Activated T-cell treated with anti-CD3 and anti-CD28 coated beads, Interleukin-2, amount 50 U/mL, for 72 hours (primary cell): ENCODE data around the gene NRIP3. TPM values are rescaled to one million over a fixed set of nuclear protein-coding genes. Genes with fewer than 3 reads are reported as not detected.
"Not testable (repeated sequence)": the region's sequence is repeated elsewhere in the genome, so short reads cannot be mapped to it uniquely, and the experiment has no call there.

Source experiments
- ATAC-seq, 2 donors: fragments of 150-1000 bp; cut with Tn5 transposase; replicated peaks in 1 of 2; 2 replicates each; pipeline ENCODE4 v1.10.0; 2021; ENCODE audit warnings: moderate library complexity in 2 of 2, mild to moderate bottlenecking in 1 of 2
- DNase-seq, 2 donors: peaks; one replicate each; pipeline ENCODE4 v3.0.0; 2021 to 2022; ENCODE audit warnings: mixed read lengths in 1 of 2
- H3K27ac Mint-ChIP-seq: one replicate; pipeline ENCODE4 v1.8.0; 2022; ENCODE audit warnings: mild to moderate bottlenecking, moderate library complexity, mixed read lengths
- H3K27me3 Mint-ChIP-seq: one replicate; pipeline ENCODE4 v1.8.0; 2022; ENCODE audit warnings: low read depth, mixed read lengths
- H3K36me3 Mint-ChIP-seq, 2 donors: one replicate each; pipeline ENCODE4 v1.8.0; 2022; ENCODE audit warnings: mixed read lengths in 2 of 2, mild to moderate bottlenecking in 1 of 2; ENCODE audit not compliant: insufficient read depth in 2 of 2
- H3K4me1 Mint-ChIP-seq: one replicate; pipeline ENCODE4 v1.8.0; 2022; ENCODE audit warnings: low read depth, mixed read lengths
- H3K4me3 Mint-ChIP-seq, 2 donors: one replicate each; pipeline ENCODE4 v1.8.0; 2022; ENCODE audit warnings: mild to moderate bottlenecking in 2 of 2, mixed read lengths in 2 of 2, moderate library complexity in 2 of 2
- H3K9me3 Mint-ChIP-seq, 2 donors: one replicate each; pipeline ENCODE4 v1.8.0; 2022; ENCODE audit warnings: mixed read lengths in 2 of 2
- total RNA-seq, 2 donors: library from RNA; stranded (reverse); gene quantifications; one replicate each; pipeline ENCODE4 v1.2.3, GENCODE V29; 2022

NRIP3 gene
- total RNA-seq, 2 donors from 2014 or later: 3.1 to 3.2 TPM

DNA sequence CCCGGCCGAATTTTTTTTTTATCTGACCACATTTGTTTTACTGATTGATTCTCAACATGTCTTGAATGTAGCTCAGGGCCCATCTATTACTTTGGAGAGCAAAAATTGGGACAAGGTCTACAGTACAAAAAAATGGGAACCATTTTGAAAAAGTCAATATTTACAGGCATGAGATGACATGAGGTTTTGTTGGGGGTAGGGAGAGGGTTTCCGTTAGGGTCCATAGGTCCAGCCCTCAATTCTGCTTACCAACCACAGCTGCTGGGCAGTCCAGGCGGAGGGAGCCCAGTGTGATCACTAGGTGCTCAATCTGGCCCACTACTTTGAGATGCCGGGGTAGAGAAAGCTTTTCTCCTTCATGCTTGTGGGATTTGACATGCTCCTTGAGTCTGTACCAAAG is 18.3 kb downstream of the NRIP3 start:
- Mint-ChIP-seq H3K27me3 (peaks cover 20% of the 10 kb centered on the region), H3K4me3 (no peak overlapping the region), H3K27ac (no peak overlapping the region), H3K36me3 (no peaks in the 10 kb centered on the region), H3K9me3 (no peaks in the 10 kb centered on the region), H3K4me1 (peaks cover 11% of the 10 kb centered on the region)
- DNase-seq (no peak), ATAC-seq (no peak)

DNA sequence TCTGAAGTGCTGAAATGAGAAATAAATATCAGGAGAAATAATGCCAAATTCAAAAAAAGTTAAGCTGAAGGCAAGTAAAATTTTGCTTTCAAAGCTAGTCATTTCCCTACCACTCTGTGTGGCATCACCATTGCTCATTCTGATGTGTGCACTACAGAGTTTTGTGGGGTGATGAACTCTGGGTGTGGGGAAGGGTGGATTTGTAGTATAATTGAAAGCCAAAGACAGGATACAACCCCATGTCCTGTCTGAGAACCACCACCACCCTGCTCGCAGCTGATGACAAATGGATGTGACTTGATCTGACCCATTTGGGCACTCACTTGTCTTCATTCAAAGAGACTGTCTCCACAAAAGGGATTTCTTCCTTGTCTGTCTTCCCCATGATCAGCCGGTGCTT is 20.2 kb downstream of the NRIP3 start:
- Mint-ChIP-seq H3K9me3 (no peaks in the 10 kb centered on the region), H3K4me3 (no peak overlapping the region), H3K36me3 (no peaks in the 10 kb centered on the region), H3K4me1 (peaks cover 11% of the 10 kb centered on the region), H3K27me3 (peaks cover 12% of the 10 kb centered on the region), H3K27ac (no peak overlapping the region)
- peak; percentile 99 to 100 for ATAC-seq
- DNase-seq: peak; percentile 49 to 54

DNA sequence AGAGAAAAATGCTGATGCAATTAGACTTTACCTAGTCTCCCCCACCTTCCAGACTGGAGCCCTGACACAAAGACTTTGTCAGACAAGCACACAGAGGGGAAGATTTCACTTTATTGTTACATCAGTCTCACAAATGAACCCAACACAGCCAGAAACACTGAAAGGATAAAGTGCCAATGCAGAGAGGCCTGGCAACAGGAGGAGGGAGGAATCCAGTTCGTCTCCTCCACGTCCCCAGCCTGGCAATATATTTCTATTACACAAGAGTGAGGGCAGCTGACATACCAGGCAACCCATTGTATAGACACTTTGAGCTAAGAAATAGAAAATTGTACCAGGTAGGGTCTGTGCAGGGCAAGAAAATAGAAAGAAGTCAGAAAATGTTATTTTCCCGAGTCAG is 23.3 kb downstream of the NRIP3 start:
- Mint-ChIP-seq H3K27me3 (no peaks in the 10 kb centered on the region), H3K9me3 (no peaks in the 10 kb centered on the region), H3K4me1 (peaks cover 11% of the 10 kb centered on the region), H3K4me3 (no peak overlapping the region), H3K36me3 (no peaks in the 10 kb centered on the region), H3K27ac (no peak overlapping the region)
- no peak for ATAC-seq
- DNase-seq: no peak

DNA sequence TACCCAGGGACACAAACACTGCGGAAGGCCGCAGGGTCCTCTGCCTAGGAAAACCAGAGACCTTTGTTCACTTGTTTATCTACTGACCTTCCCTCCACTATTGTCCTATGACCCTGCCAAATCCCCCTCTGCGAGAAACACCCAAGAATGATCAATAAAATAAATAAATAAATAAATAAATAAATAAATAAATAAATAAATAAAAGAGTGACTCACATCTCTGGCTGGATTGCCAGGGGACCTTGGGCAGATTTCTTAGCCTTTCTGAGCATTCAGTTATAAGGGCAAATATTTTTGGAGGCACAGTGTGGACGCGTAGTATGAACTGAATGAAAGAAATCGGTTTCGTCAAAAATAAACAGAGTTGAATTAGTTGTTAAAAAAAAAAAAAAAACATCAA is 24.4 kb downstream of the NRIP3 start:
- H3K27ac Mint-ChIP-seq, ATAC-seq, H3K27me3 Mint-ChIP-seq, DNase-seq, H3K9me3 Mint-ChIP-seq, H3K36me3 Mint-ChIP-seq, H3K4me3 Mint-ChIP-seq: not testable (repeated sequence)
- H3K4me1 Mint-ChIP-seq: peaks cover 11% of the 10 kb centered on the region

DNA sequence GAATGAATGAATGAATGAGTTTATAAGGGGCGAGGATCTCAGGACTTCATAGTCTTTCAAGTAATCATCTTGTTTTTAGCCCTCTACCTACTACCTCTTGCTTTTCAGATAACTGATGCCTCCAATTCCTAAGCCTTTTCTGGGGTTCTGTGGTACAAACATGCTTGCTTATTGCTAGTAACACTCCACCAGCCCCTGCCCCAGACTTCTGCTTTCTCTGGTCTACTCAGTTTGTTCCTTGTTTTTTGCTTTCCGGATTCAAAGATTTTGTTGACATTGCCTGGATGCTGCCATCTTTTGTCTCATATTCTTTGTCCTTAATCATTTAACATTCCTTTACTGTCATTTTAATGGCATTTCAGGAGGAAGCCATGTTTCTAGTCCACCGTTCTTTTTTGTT is 30.7 kb downstream of the NRIP3 start:
- no peaks in the 10 kb centered on the region for H3K27me3 Mint-ChIP-seq
- no peaks in the 10 kb centered on the region for H3K36me3 Mint-ChIP-seq
- ATAC-seq (no peak), DNase-seq (no peak)
- H3K4me3 Mint-ChIP-seq: no peak overlapping the region
- no peak overlapping the region for H3K27ac Mint-ChIP-seq
- H3K9me3 Mint-ChIP-seq: no peaks in the 10 kb centered on the region
- H3K4me1 Mint-ChIP-seq: no peaks in the 10 kb centered on the region

DNA sequence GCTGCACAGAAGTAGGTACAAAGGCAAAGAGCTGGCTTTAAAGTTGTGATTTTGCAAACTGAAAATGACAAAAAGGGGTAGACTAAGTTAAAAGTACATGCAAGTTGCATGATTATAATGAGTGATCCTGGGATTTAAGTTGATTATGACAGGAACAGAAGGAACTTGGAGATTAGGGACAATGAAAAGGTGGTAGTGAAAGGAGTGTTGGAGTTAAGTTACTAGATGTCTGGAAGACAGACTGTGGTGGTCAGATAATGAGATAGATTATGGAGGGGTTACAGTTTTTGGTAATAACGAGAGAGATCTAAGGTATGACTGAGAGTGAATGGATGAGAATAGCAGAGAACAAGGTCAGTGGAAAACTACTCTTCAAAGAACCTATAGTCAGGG is 31.9 kb downstream of the NRIP3 start:
- Mint-ChIP-seq H3K27me3 (no peaks in the 10 kb centered on the region), H3K4me1 (no peaks in the 10 kb centered on the region), H3K9me3 (no peaks in the 10 kb centered on the region), H3K4me3 (no peak overlapping the region), H3K36me3 (no peaks in the 10 kb centered on the region), H3K27ac (no peak overlapping the region)
- no peak for DNase-seq
- ATAC-seq: no peak

DNA sequence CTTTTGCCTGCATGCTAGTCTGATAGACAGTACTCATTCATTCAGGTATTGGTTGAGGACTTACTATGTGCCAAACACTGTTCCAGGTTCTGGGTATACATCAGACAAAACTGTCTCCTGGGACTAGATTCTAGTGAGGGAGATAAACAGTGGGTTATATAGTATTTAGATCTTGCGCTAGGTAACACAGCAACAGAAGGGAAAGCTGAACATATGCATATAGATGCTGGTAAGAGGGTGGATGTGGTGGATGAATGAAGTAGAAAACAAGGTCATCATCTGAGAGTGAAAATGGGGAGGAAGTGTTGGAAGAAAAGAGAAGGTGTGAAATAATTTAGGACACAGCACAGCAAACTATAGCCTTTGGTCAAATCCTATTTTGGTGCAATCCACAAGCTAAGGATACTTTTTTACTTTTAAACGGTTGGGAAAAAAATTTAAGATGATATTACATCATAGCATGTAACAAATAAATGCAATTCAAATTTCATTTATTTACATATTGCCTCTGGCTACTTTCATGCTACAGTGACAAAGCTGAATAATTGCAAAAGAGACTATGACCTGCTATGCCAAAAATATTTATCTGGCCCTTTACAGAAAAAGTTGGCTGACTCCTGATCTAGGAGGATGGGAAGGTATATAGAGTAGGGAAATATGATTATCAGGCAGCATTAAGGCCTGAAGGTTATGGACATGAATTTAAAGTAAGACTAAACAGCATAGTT is 32.4 kb downstream of the NRIP3 start:
- H3K4me3 Mint-ChIP-seq: no peak overlapping the region
- no peaks in the 10 kb centered on the region for H3K27me3 Mint-ChIP-seq
- H3K4me1 Mint-ChIP-seq: no peaks in the 10 kb centered on the region
- ATAC-seq: no peak
- H3K9me3 Mint-ChIP-seq: no peaks in the 10 kb centered on the region
- H3K27ac Mint-ChIP-seq: no peak overlapping the region
- no peaks in the 10 kb centered on the region for H3K36me3 Mint-ChIP-seq
- no peak for DNase-seq

DNA sequence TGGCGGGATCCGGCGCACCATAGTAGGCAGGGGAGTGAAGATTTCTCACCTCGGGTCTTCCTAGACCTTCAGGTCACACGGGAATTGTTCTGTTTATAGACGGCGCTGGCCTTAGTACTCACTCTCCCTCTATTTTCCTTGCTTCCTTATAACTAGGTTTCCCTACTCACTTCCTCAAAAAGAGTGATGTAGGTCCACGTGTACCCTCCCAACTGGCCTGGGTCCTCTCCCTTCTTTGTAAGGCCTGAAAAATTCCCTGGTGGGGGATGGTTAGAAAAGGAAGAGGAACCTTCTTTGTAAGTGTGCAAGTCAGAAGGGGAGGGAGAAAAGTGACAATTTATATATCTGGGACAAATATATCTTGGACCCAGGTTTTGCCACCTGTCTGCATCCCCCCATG is 36.6 kb downstream of the NRIP3 start:
- Mint-ChIP-seq H3K27me3 (no peaks in the 10 kb centered on the region), H3K4me1 (peaks cover 17% of the 10 kb centered on the region), H3K4me3 (no peak overlapping the region), H3K27ac (no peak overlapping the region), H3K9me3 (no peaks in the 10 kb centered on the region), H3K36me3 (peaks cover 5% of the 10 kb centered on the region in 2 donors)
- no peak for DNase-seq
- ATAC-seq: no peak

DNA sequence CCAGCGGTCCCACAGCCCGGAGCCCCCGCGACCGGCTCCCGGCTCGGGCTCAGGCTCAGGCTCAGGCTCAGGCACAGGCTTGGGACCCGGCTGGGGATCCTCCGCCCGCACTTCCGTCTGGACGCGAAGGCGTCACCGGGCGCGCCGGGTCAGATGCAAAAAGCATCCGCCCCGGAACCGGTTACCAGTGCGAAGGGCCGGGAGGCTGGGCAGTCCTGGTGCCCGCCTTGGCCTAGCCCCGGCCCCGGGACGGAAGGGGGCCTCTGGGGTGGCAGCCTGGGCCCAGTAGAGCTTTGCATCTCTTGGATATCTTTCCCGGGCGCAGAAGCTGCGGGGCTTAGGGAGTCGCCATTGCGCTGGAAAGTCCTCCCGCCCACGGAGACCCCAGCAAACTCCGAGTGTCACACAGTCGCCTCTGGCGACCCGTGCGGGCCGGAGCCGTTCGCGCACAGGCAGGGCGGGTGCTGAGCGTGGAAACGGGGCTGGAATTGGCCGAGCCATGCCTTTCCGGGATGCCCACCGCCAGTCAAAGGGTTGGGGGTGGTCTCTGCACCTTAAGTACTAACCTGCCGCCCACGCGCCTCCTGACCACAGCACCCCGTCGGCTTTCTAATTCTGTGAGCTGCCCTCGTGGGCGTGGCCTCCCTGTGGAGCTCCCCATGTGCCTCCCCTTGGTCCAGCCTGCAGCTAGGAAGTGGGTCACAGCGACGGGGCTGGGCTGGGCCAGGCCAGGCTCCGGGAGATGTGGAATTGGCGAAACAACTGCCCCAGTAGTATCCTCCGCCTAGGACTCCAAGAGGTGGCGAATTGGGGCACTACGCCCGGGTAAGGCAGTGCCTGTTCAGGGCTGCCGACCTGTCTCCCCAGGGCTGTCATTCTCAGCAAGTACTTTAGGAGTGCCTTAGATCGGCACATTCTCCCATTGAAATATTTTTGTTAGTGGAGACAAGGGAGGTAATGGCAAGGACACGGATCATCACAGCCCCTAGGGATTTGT is 39.2 kb downstream of the NRIP3 start, which contains the start of gene TMEM9B:
Gene TMEM9B (minus strand): TSS at position 119 of the 997 bp plus-strand sequence. CDS start 129 bp downstream, outside the sequence.
- no peaks in the 10 kb centered on the region for H3K27me3 Mint-ChIP-seq
- H3K4me1 Mint-ChIP-seq: peaks cover 36% of the 10 kb centered on the region
- peak within 1 kb of the TSS; percentile 92 to 96 for H3K4me3 Mint-ChIP-seq
- ATAC-seq (peak; percentile 89), DNase-seq (peak; percentile 88)
- peak within 1 kb of the TSS; percentile 95 for H3K27ac Mint-ChIP-seq
- peaks cover 5 to 7% of the 10 kb centered on the region in 2 donors for H3K36me3 Mint-ChIP-seq
- H3K9me3 Mint-ChIP-seq: no peaks in the 10 kb centered on the region

DNA sequence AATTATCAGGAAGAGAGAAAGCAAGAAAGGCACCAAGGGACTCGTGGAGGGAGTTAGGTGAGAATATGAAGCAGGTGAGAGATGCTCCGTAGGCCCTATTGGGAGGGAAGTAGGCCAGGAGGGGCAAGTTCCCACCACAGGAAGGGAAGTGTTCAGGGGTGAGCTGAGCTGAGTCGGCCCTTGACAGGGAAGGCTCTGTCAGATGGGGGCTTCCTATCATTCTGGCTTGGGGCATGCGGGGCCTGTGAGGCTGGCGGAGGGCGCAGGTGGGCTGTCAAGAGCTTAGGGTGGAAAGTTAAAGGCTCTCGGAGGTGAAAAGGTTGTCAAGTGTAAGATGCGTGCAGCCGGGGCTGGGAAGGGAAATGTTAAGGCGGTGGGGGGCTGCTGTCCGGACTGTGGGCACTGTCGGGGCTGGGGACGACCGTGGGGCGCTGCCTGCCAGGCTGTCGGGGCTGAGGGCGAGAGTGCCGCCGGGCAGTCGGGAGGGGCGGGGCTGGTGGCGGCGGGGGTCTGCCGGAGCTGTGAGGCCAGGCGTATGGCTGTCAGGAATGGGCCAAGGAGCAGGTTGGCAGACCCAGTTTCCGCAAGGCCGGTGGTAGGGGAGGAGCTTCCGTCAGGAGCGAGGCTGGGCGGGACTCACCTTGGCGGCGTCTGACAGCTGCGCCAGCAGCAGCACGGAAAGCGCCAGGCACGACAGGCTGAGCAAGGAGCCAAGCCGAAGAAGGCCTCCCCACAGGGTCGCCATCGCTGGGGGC is 40.1 kb downstream of the NRIP3 start:
- H3K36me3 Mint-ChIP-seq: peaks cover 5 to 7% of the 10 kb centered on the region in 2 donors
- H3K4me1 Mint-ChIP-seq: peaks cover 45% of the 10 kb centered on the region
- no peaks in the 10 kb centered on the region for H3K9me3 Mint-ChIP-seq

DNA sequence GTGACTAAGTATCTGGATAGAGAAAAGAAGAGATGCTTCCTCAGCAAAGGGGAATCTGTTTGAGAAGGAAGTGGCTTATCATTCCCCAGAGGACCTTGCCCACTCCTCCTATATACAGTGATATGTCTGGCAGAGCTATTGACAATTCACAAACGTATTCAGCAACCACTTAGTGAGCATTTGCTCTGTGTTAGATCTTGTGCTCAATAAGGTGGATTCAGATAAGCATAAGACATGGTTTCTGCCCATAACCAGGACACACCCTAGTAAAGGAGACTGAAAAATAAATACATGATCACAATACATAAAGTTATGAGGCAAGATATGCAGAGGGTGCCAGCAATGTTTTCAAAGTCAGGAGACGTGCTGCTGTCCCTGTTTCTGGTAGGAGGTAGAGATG is 41.0 kb downstream of the NRIP3 start:
- ATAC-seq (no peak), DNase-seq (no peak)
- Mint-ChIP-seq H3K27ac (peak overlapping the region; percentile 95), H3K9me3 (no peaks in the 10 kb centered on the region), H3K36me3 (peaks cover 5 to 7% of the 10 kb centered on the region in 2 donors), H3K4me1 (peaks cover 47% of the 10 kb centered on the region), H3K27me3 (no peaks in the 10 kb centered on the region), H3K4me3 (peak overlapping the region; percentile 92 to 96)

More for the DNA sequence above, 40.1 kb downstream of the NRIP3 start:
- H3K27me3 Mint-ChIP-seq: no peaks in the 10 kb centered on the region
- peak overlapping the region; percentile 92 to 96 for H3K4me3 Mint-ChIP-seq
- DNase-seq: peak; percentile 80 to 85
- ATAC-seq: peak; percentile 75 to 77
- H3K27ac Mint-ChIP-seq: peak overlapping the region; percentile 95

DNA sequence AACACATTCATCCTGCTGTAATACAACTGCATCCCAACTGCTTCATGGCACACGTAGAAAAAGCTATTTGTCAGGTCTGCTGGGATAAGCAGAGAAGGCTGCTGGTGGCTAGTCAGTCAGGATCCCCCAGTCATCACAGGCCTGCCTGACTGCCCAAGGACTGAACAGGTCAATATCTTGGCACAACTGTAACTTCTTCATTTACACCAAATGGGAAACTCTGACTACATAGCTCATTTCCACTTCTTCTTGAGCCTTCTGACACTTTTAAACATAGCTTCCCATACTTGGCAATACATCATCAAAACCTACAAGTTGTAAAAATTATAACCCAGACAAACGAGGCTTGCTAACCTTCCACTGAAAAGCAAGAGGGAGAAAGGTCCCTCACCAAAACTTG is 42.4 kb downstream of the NRIP3 start:
- ATAC-seq: no peak
- Mint-ChIP-seq H3K27me3 (no peaks in the 10 kb centered on the region), H3K4me3 (no peak overlapping the region), H3K27ac (peak overlapping the region; percentile 10), H3K9me3 (no peaks in the 10 kb centered on the region), H3K4me1 (peaks cover 58% of the 10 kb centered on the region), H3K36me3 (peaks cover 5 to 7% of the 10 kb centered on the region in 2 donors)
- no peak for DNase-seq
